ENCODE results near the gene PRR29.

The PRR29 gene

DNA sequence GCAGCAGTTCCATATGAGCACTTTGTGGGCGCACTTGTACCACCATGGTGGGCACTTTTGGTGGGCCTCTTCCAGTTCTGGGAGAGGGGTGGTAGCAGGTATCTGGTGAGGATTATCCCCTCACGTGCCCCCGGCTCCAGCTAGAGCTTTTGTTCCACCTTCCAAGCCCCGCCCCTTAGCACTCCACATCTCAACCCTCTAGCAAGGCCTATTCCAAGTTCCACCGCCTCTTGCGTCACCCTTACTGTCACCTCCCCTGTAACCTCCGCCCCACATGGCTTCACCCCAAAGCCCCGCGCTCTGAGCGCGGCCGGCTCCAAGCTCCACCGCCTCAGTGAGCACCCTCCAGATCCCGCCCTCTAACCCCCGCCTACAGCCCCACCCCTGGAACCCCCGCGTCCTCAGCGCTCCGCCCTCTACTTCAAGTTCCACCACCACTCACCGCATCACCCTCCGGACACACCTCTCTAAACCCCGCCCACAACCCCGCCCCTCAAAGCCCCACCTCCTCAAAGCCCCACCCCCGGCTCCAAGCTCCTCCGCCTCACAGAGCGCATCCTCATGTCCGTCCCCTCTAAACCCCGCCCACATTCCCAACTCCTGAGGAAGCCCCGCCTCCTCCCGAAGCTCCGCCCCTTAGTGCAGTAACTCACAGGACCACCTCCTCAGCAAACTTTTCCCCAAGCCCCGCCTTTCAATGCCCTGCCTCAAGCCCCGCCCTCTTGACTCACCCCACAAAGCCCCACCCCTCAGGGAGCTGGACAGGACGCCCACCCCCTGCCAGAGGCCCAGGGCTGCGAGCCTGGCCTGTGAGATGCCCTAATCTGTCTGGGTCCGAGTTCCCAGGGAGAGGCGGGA is 36.6 kb upstream of the PRR29 start:
- Histone ChIP-seq H3K9ac (ENCODE audit: low read depth, low read length) (peak overlapping the region; percentile 57), H3K4me3 (ENCODE audit: low read depth, low read length) (peak overlapping the region; percentile 58), H3K27ac (ENCODE audit: low read depth, low read length) (peak overlapping the region; percentile 67), H3K9me3 (ENCODE audit: control insufficient read depth, insufficient read depth, low read length) (no peaks in the 10 kb centered on the region), H3K36me3 (ENCODE audit: control insufficient read depth, insufficient read depth, low read length) (peaks cover 3% of the 10 kb centered on the region; the same call in 1 of the 2 replicates), H3K27me3 (ENCODE audit: control insufficient read depth, insufficient read depth, low read length) (no peaks in the 10 kb centered on the region), H3K4me1 (ENCODE audit: control insufficient read depth, insufficient read depth, low read length) (peaks cover 19% of the 10 kb centered on the region; the same call in 1 of the 2 replicates)

DNA sequence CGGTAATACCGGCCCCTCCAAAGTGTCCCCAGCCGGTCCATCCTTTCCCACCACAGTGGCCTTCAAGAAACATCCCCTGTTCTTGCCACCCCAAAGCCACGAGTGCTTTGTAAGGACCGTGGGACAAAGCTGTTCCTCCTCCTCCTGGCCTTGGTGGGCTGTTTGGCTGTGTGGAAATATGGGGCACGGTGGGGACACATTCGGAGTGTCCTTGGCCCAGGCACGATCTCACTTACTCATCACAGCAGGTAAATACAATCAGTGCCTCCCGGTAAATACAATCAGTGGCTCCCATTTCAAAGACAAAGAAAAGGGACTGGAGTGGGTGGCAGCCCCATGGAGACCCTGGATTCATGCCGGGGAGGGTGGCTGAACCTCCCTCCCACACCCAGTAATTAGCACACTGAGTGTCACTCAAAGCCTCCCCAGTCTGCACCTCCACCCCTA is 35.8 kb upstream of the PRR29 start:
- Histone ChIP-seq H3K4me3 (ENCODE audit: low read depth, low read length) (peak overlapping the region; percentile 7; the same call in 1 of the 2 replicates), H3K27me3 (ENCODE audit: control insufficient read depth, insufficient read depth, low read length) (no peaks in the 10 kb centered on the region), H3K4me1 (ENCODE audit: control insufficient read depth, insufficient read depth, low read length) (peaks cover 19% of the 10 kb centered on the region; the same call in 1 of the 2 replicates), H3K36me3 (ENCODE audit: control insufficient read depth, insufficient read depth, low read length) (no peaks in the 10 kb centered on the region), H3K27ac (ENCODE audit: low read depth, low read length) (peak overlapping the region; percentile 67), H3K9ac (ENCODE audit: low read depth, low read length) (no peak overlapping the region), H3K9me3 (ENCODE audit: control insufficient read depth, insufficient read depth, low read length) (no peaks in the 10 kb centered on the region)

DNA sequence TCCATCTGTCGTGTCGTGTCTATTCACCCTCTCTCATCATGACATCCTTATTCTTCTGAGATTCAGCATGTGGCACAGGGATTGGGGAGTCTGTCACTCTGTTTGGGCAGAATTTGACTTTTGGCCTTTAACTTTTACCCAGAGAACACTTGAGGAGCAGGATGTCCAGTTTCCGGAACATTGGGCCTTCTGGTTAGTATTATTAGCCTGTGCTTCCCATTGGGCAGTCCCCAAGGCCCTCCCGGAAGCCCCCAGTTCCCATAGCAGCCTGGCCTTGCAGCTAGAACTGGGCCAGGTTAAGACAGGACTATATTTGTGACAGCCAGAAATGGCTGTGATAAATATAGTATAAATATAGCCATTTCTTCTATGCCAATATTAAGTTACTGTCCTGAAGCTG is 35.0 kb upstream of the PRR29 start:
- Histone ChIP-seq H3K9ac (ENCODE audit: low read depth, low read length) (no peak overlapping the region), H3K4me3 (ENCODE audit: low read depth, low read length) (no peak overlapping the region), H3K4me1 (ENCODE audit: control insufficient read depth, insufficient read depth, low read length) (peaks cover 19% of the 10 kb centered on the region; the same call in 1 of the 2 replicates), H3K27ac (ENCODE audit: low read depth, low read length) (no peak overlapping the region), H3K36me3 (ENCODE audit: control insufficient read depth, insufficient read depth, low read length) (no peaks in the 10 kb centered on the region), H3K27me3 (ENCODE audit: control insufficient read depth, insufficient read depth, low read length) (no peaks in the 10 kb centered on the region), H3K9me3 (ENCODE audit: control insufficient read depth, insufficient read depth, low read length) (no peaks in the 10 kb centered on the region)

DNA sequence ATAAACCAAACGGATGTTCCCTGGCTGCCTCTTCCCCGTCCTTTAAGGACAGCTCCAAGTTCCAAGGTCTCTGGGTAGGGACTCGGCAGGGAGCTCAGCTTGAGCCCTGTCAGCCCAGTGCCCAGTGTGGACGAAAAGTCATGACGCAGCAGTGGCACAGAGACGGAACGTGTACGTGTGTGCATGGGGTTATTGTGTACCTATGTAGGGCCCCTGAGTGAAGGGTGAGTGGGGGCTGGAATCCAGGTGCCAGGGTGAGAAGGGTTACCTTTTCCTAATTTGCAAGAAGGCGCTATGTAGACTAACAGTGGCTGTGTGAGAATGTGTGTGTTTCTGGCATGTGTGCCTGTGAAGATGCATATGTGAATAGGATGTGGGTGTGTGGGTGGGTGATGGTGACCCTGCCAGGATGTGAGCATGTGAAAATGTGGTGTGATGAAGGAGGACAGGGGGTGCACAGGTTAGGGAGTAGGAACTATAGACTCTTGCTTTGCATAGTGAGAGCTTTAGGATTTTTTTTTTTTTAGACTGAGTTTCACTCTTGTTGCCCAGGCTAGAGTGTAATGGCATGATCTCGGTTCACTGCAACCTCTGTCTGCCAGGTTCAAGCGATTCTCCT is 31.4 kb upstream of the PRR29 start:
- Histone ChIP-seq H3K9me3 (ENCODE audit: control insufficient read depth, insufficient read depth, low read length) (no peaks in the 10 kb centered on the region), H3K36me3 (ENCODE audit: control insufficient read depth, insufficient read depth, low read length) (no peaks in the 10 kb centered on the region), H3K9ac (ENCODE audit: low read depth, low read length) (no peak overlapping the region), H3K4me1 (ENCODE audit: control insufficient read depth, insufficient read depth, low read length) (peaks cover 6% of the 10 kb centered on the region; the same call in 1 of the 2 replicates), H3K4me3 (ENCODE audit: low read depth, low read length) (no peak overlapping the region), H3K27me3 (ENCODE audit: control insufficient read depth, insufficient read depth, low read length) (no peaks in the 10 kb centered on the region), H3K27ac (ENCODE audit: low read depth, low read length) (no peak overlapping the region)

- H3K9me3 ChIP-seq (ENCODE audit: control insufficient read depth, insufficient read depth, low read length): no peaks in the 10 kb centered on the region
These were observed 30.2 kb upstream of the PRR29 start for GRCh38 chr17:63967953-63968352.

GRCh38 chr17:63969278-63969677 is 28.9 kb upstream of the PRR29 start:
- H3K9ac ChIP-seq (ENCODE audit: low read depth, low read length): no peak overlapping the region
- H3K27me3 ChIP-seq (ENCODE audit: control insufficient read depth, insufficient read depth, low read length): no peaks in the 10 kb centered on the region
- no peaks in the 10 kb centered on the region for H3K36me3 ChIP-seq (ENCODE audit: control insufficient read depth, insufficient read depth, low read length)
- H3K4me1 ChIP-seq (ENCODE audit: control insufficient read depth, insufficient read depth, low read length): no peaks in the 10 kb centered on the region
- no peak overlapping the region for H3K27ac ChIP-seq (ENCODE audit: low read depth, low read length)
- H3K9me3 ChIP-seq (ENCODE audit: control insufficient read depth, insufficient read depth, low read length): no peaks in the 10 kb centered on the region
- no peak overlapping the region for H3K4me3 ChIP-seq (ENCODE audit: low read depth, low read length)

More at GRCh38 chr17:63967953-63968352, 30.2 kb upstream of the PRR29 start:
- Histone ChIP-seq H3K36me3 (ENCODE audit: control insufficient read depth, insufficient read depth, low read length) (no peaks in the 10 kb centered on the region), H3K27ac (ENCODE audit: low read depth, low read length) (no peak overlapping the region), H3K9ac (ENCODE audit: low read depth, low read length) (no peak overlapping the region), H3K27me3 (ENCODE audit: control insufficient read depth, insufficient read depth, low read length) (no peaks in the 10 kb centered on the region), H3K4me3 (ENCODE audit: low read depth, low read length) (no peak overlapping the region), H3K4me1 (ENCODE audit: control insufficient read depth, insufficient read depth, low read length) (no peaks in the 10 kb centered on the region)

DNA sequence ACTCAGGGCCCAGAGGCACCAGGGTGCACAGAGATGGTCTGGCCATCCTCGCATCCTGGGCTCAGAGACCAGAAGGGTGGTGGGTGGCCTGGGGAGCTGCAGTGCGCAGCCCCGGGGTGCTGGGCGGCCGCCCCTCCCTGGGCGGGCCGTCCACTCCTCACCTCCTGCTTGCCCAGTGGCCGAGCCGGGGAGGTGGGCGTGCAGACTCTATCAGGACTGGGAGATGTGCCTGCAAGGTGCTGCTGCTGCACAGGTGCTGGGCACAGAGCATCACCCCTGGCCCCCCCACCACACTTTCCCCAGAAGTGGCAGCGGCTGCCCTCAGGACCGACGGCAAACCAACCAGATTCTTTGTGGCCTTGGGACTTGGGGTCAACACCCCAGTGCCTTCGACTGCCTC is 25.4 kb upstream of the PRR29 start, which contains the start of gene SCN4A:
Gene SCN4A, minus strand, starts transcription at position 123 of the 400 bp plus-strand sequence. Its CDS starts 77 bp downstream, at position 46.
- Histone ChIP-seq H3K4me3 (ENCODE audit: low read depth, low read length) (no peak within 1 kb of the TSS), H3K27ac (ENCODE audit: low read depth, low read length) (no peak within 1 kb of the TSS), H3K9me3 (ENCODE audit: control insufficient read depth, insufficient read depth, low read length) (no peaks in the 10 kb centered on the region), H3K36me3 (ENCODE audit: control insufficient read depth, insufficient read depth, low read length) (no peaks in the 10 kb centered on the region), H3K4me1 (ENCODE audit: control insufficient read depth, insufficient read depth, low read length) (no peaks in the 10 kb centered on the region), H3K9ac (ENCODE audit: low read depth, low read length) (no peak within 1 kb of the TSS), H3K27me3 (ENCODE audit: control insufficient read depth, insufficient read depth, low read length) (no peaks in the 10 kb centered on the region)

GRCh38 chr17:63973247-63973646 is 24.9 kb upstream of the PRR29 start:
- H3K36me3 ChIP-seq (ENCODE audit: control insufficient read depth, insufficient read depth, low read length): no peaks in the 10 kb centered on the region
- H3K9me3 ChIP-seq (ENCODE audit: control insufficient read depth, insufficient read depth, low read length): no peaks in the 10 kb centered on the region
- no peak overlapping the region for H3K9ac ChIP-seq (ENCODE audit: low read depth, low read length)
- no peak overlapping the region for H3K27ac ChIP-seq (ENCODE audit: low read depth, low read length)
- no peaks in the 10 kb centered on the region for H3K27me3 ChIP-seq (ENCODE audit: control insufficient read depth, insufficient read depth, low read length)
- H3K4me1 ChIP-seq (ENCODE audit: control insufficient read depth, insufficient read depth, low read length): no peaks in the 10 kb centered on the region
- H3K4me3 ChIP-seq (ENCODE audit: low read depth, low read length): no peak overlapping the region

GRCh38 chr17:63973930-63974593 is 24.1 kb upstream of the PRR29 start:
- no peak overlapping the region for H3K27ac ChIP-seq (ENCODE audit: low read depth, low read length)
- H3K4me1 ChIP-seq (ENCODE audit: control insufficient read depth, insufficient read depth, low read length): no peaks in the 10 kb centered on the region
- H3K9ac ChIP-seq (ENCODE audit: low read depth, low read length): no peak overlapping the region
- no peaks in the 10 kb centered on the region for H3K27me3 ChIP-seq (ENCODE audit: control insufficient read depth, insufficient read depth, low read length)
- no peaks in the 10 kb centered on the region for H3K9me3 ChIP-seq (ENCODE audit: control insufficient read depth, insufficient read depth, low read length)
- H3K36me3 ChIP-seq (ENCODE audit: control insufficient read depth, insufficient read depth, low read length): no peaks in the 10 kb centered on the region
- H3K4me3 ChIP-seq (ENCODE audit: low read depth, low read length): no peak overlapping the region

DNA sequence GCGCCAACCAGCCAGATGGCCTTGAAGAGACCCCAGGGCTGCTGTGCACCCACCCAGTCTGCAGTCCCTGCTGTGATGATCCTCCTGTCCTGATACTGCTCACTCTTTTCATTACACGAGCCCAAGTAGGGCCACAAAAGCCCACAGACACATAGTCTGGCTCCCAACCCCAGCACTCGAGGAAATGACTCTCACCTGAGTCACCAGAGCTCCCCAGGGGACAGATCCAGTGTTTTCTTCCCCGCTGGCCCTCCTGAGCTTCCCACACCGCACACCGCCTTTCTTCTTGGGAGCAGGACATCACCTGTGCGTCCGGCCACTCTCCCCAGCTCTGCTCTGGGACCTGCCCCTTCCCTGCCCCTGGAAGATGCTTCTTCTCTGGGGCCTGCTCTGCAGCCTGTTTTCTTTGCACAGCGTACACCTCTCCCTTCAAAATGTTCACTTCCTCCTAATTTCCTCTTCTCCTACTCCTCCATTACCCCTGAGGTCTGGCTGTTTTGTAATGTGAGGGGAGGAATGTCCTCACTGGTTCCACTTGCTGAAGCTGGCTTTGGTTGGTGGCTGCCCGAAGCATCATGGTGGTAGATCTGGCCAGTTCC is 23.5 kb upstream of the PRR29 start:
- Histone ChIP-seq H3K4me3 (ENCODE audit: low read depth, low read length) (no peak overlapping the region), H3K4me1 (ENCODE audit: control insufficient read depth, insufficient read depth, low read length) (no peaks in the 10 kb centered on the region), H3K9me3 (ENCODE audit: control insufficient read depth, insufficient read depth, low read length) (no peaks in the 10 kb centered on the region), H3K27ac (ENCODE audit: low read depth, low read length) (no peak overlapping the region), H3K9ac (ENCODE audit: low read depth, low read length) (no peak overlapping the region), H3K27me3 (ENCODE audit: control insufficient read depth, insufficient read depth, low read length) (no peaks in the 10 kb centered on the region), H3K36me3 (ENCODE audit: control insufficient read depth, insufficient read depth, low read length) (no peaks in the 10 kb centered on the region)
